Caco-2 (cell line): ENCODE data around the gene CCT7. TPM values are rescaled to one million over a fixed set of nuclear protein-coding genes. Genes with fewer than 3 reads are reported as not detected.

Experiments
- BruUV-seq: library from RNA; stranded (reverse); fragments of 400-500 nt; replicated peaks from 2 replicates; lab custom pipeline; 2021; lab: Mats Ljungman, UMichigan
- CTCF ChIA-PET: fragments of 300-600 bp; sonication (Branson Sonifier 250); formaldehyde crosslinking; loops from one replicate; lab custom pipeline; 2022; ENCODE audit warnings: antibody characterized with exemption; lab: Charles Lee
- POLR2A ChIA-PET: fragments of 300-600 bp; sonication (Branson Sonifier 250); formaldehyde crosslinking; loops from one replicate; lab custom pipeline; 2022; ENCODE audit warnings: antibody characterized with exemption; lab: Charles Lee
- DNase-seq, 2 experiments: peaks; one replicate each; pipeline versions ENCODE4 v3.0.0 to v3.0.0-alpha.2; 2020 to 2022
- H3K27me3 ChIP-seq: replicated peaks from 2 replicates; pipeline ENCODE4 v1.6.0; 2011; ENCODE audit warnings: low read length; ENCODE audit not compliant: control insufficient read depth, insufficient read depth
- H3K36me3 ChIP-seq: 2 replicates; pipeline ENCODE4 v1.5.1; 2011; ENCODE audit warnings: low read length; ENCODE audit not compliant: control insufficient read depth, insufficient read depth
- H3K4me1 ChIP-seq: fragments of 250-450 bp; sonication (Bioruptor Pico); 2 replicates; pipeline ENCODE4 v1.5.1; 2020; ENCODE audit warnings: mild to moderate bottlenecking
- H3K4me3 ChIP-seq: 2 replicates; pipeline ENCODE4 v1.5.1; 2011; ENCODE audit warnings: low read depth, mild to moderate bottlenecking, control low read depth, low read length
- H3K9me3 ChIP-seq: fragments of 250-450 bp; sonication (Bioruptor Pico); 2 replicates; pipeline ENCODE4 v1.5.1; 2020; ENCODE audit warnings: mild to moderate bottlenecking, moderate library complexity
- H3K27ac Mint-ChIP-seq: one replicate; pipeline ENCODE4 v1.8.0; 2022; ENCODE audit warnings: mixed read lengths; ENCODE audit not compliant: unreplicated experiment
- H3K27me3 Mint-ChIP-seq: one replicate; pipeline ENCODE4 v1.8.0; 2022; ENCODE audit warnings: mixed read lengths; ENCODE audit not compliant: insufficient read depth, unreplicated experiment
- H3K36me3 Mint-ChIP-seq: one replicate; pipeline ENCODE4 v1.8.0; 2022; ENCODE audit warnings: mild to moderate bottlenecking, mixed read lengths; ENCODE audit not compliant: insufficient read depth, unreplicated experiment
- H3K4me1 Mint-ChIP-seq: one replicate; pipeline ENCODE4 v1.8.0; 2022; ENCODE audit warnings: low read depth, mixed read lengths; ENCODE audit not compliant: unreplicated experiment
- H3K4me3 Mint-ChIP-seq: one replicate; pipeline ENCODE4 v1.8.0; 2022; ENCODE audit warnings: mild to moderate bottlenecking, moderate library complexity, mixed read lengths; ENCODE audit not compliant: unreplicated experiment
- H3K9me3 Mint-ChIP-seq: one replicate; pipeline ENCODE4 v1.8.0; 2022; ENCODE audit warnings: mixed read lengths; ENCODE audit not compliant: unreplicated experiment
- intact Hi-C: fragments of 100-400 bp; cut with micrococcal nuclease; formaldehyde crosslinking; loops from one replicate; pipeline ENCODE4 v1.10.0; 2022; ENCODE audit not compliant: unreplicated experiment
- total RNA-seq: library from RNA; stranded (reverse); gene quantifications from 2 replicates; pipeline ENCODE4 v1.2.3, GENCODE V29; 2022
- TF ChIP-seq, protein P1 (sequence below), 2 experiments: fragments of 200-600 bp in 1 of 2; IDR thresholded peaks; 1 replicate in 1 of 2; 2 replicates in 1 of 2; pipeline versions ENCODE4 v1.5.1 to v1.8.0; 2011 to 2022; ENCODE audit warnings: antibody characterized with exemption in 1 of 2, control low read depth in 1 of 2, inconsistent platforms in 1 of 2, low read depth in 1 of 2, low read length in 1 of 2, mild to moderate bottlenecking in 1 of 2, moderate library complexity in 1 of 2; ENCODE audit not compliant: insufficient read depth in 1 of 2, severe bottlenecking in 1 of 2, unreplicated experiment in 1 of 2

The CCT7 gene
- total RNA-seq, 1 experiment from 2014 or later, result 450 TPM

- TF ChIP-seq, protein P1, sequence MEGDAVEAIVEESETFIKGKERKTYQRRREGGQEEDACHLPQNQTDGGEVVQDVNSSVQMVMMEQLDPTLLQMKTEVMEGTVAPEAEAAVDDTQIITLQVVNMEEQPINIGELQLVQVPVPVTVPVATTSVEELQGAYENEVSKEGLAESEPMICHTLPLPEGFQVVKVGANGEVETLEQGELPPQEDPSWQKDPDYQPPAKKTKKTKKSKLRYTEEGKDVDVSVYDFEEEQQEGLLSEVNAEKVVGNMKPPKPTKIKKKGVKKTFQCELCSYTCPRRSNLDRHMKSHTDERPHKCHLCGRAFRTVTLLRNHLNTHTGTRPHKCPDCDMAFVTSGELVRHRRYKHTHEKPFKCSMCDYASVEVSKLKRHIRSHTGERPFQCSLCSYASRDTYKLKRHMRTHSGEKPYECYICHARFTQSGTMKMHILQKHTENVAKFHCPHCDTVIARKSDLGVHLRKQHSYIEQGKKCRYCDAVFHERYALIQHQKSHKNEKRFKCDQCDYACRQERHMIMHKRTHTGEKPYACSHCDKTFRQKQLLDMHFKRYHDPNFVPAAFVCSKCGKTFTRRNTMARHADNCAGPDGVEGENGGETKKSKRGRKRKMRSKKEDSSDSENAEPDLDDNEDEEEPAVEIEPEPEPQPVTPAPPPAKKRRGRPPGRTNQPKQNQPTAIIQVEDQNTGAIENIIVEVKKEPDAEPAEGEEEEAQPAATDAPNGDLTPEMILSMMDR (IDR thresholded peaks at IDR 0.05; ENCODE audit: insufficient read depth in 1 of 2, low read depth in 1 of 2, low read length in 1 of 2, severe bottlenecking in 1 of 2, unreplicated experiment in 1 of 2), result no peak
- H3K27me3 ChIP-seq, result no peaks in the 10 kb centered on the region
- H3K9me3 ChIP-seq, result no peaks in the 10 kb centered on the region
- Mint-ChIP-seq H3K4me1 (peaks cover 20% of the 10 kb centered on the region), H3K9me3 (no peaks in the 10 kb centered on the region), H3K27me3 (no peaks in the 10 kb centered on the region), H3K4me3 (peak within 1 kb of the TSS; percentile 91), H3K36me3 (peaks cover 54% of the 10 kb centered on the region), H3K27ac (peak within 1 kb of the TSS; percentile 98)
- POLR2A ChIA-PET, result interaction anchor here (0.6 to 2.4 kb wide), 8 partner anchors 18 to 888 kb away, joined by 3 to 15 read pairs (median 4); partner anchors contain the start of gene ALMS1
- peak within 1 kb of the TSS; percentile 78 for H3K4me3 ChIP-seq
- H3K4me1 ChIP-seq, result peaks cover 7% of the 10 kb centered on the region; the same call in 1 of the 2 replicates
- CTCF ChIA-PET, result interaction anchor here (0.5 to 3.2 kb wide), 12 partner anchors 18 to 341 kb away, joined by 3 to 22 read pairs (median 4); no protein-coding TSS in a partner anchor
- BruUV-seq, result no TSS peak
- DNase-seq, result peak; percentile 99 to 100
- H3K36me3 ChIP-seq, result no peaks in the 10 kb centered on the region
- intact Hi-C loops, result no loop called here
These were observed 765 bp upstream of the CCT7 start, which contains the start of gene PRADC1 for GRCh38 chr2:73233154-73233931. PRADC1 (minus strand) TSS chr2:73233239; CDS start chr2:73233160, 79 bp downstream.

- peaks cover 7% of the 10 kb centered on the region; the same call in 1 of the 2 replicates for H3K4me1 ChIP-seq
- H3K4me3 ChIP-seq, result peak overlapping the region; percentile 78
- BruUV-seq, result no TSS peak
- DNase-seq, result no peak
- no peaks in the 10 kb centered on the region for H3K27me3 ChIP-seq
- H3K36me3 ChIP-seq, result peaks cover 2% of the 10 kb centered on the region; the same call in 1 of the 2 replicates
- no peaks in the 10 kb centered on the region for H3K9me3 Mint-ChIP-seq
- ChIA-PET POLR2A (no interaction called here), CTCF (interaction anchor here (1.6 to 3.2 kb wide), 2 partner anchors 23 to 33 kb away, joined by 6 to 16 read pairs; no protein-coding TSS in a partner anchor)
- no peaks in the 10 kb centered on the region for H3K9me3 ChIP-seq
- H3K4me1 Mint-ChIP-seq, result peaks cover 20% of the 10 kb centered on the region
- TF ChIP-seq, protein P1 (IDR thresholded peaks at IDR 0.05; ENCODE audit: insufficient read depth in 1 of 2, low read depth in 1 of 2, low read length in 1 of 2, severe bottlenecking in 1 of 2, unreplicated experiment in 1 of 2), result no peak
- peak overlapping the region; percentile 91 for H3K4me3 Mint-ChIP-seq
- H3K27me3 Mint-ChIP-seq, result no peaks in the 10 kb centered on the region
- H3K27ac Mint-ChIP-seq, result peak overlapping the region; percentile 98
- peaks cover 65% of the 10 kb centered on the region for H3K36me3 Mint-ChIP-seq
- intact Hi-C loops, result no loop called here
These were observed 1.4 kb downstream of the CCT7 start for GRCh38 chr2:73235315-73236028.

DNA sequence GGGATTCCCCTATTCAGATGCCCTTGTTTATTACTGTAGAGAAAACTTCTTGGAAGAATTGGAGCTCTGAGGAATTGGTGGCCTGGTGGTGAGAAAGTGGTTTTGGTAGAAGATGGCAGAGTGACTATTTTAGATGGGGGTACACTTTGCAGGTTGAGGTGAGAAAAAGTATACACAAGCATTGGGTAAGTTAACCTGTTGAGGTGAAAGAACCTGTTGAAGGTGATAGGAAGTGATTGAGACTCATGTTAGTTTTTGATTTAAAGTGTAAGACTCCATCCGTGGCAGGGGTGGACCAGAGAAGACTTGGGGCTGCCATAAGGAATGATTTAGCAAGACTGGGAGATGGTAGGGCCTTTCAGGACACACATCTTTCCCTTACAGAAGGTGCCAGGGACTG, 3.1 kb downstream of the CCT7 start:
- H3K4me3 ChIP-seq, result no peak overlapping the region
- no peaks in the 10 kb centered on the region for H3K27me3 ChIP-seq
- Mint-ChIP-seq H3K9me3 (no peaks in the 10 kb centered on the region), H3K4me1 (peaks cover 20% of the 10 kb centered on the region), H3K27me3 (no peaks in the 10 kb centered on the region), H3K27ac (no peak overlapping the region), H3K4me3 (no peak overlapping the region), H3K36me3 (peaks cover 77% of the 10 kb centered on the region)
- ChIA-PET CTCF (interaction anchor here (0.6 to 0.7 kb wide), 2 partner anchors 25 to 202 kb away, joined by 4 to 5 read pairs; no protein-coding TSS in a partner anchor), POLR2A (no interaction called here)
- BruUV-seq, result no TSS peak
- no peak for DNase-seq
- H3K9me3 ChIP-seq, result no peaks in the 10 kb centered on the region
- H3K36me3 ChIP-seq, result peaks cover 2% of the 10 kb centered on the region; the same call in 1 of the 2 replicates
- TF ChIP-seq, protein P1 (IDR thresholded peaks at IDR 0.05; ENCODE audit: insufficient read depth in 1 of 2, low read depth in 1 of 2, low read length in 1 of 2, severe bottlenecking in 1 of 2, unreplicated experiment in 1 of 2), result no peak
- peaks cover 7% of the 10 kb centered on the region; the same call in 1 of the 2 replicates for H3K4me1 ChIP-seq
- intact Hi-C loops, result no loop called here
